ENCODE measurements around the gene UCN3. TPM values are rescaled to one million over a fixed set of nuclear protein-coding genes. Genes with fewer than 3 reads are reported as not detected.

UCN3 gene
- total and polyA plus RNA-seq, 9 of the 15 experiments (the other 6 are each of a cell fraction or from before 2014, with no cell fraction given) = not detected

DNA sequence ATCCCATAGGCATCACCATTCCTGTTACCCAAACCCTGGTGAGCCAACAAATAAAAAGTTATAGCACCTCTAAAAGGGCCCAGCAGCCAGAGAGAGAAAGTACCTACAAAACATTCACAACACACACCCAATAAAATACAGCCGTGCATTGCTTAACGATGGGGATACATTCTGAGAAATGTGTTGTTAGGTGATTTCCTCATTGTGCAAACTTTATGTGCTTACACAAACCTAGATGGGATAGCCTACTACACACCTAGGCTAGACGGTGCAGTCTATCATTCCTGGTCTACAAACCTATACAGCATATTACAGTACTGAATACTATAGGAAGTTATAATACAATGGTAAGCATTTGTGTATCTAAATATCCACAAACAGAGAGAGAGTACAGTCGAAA lies 44.9 kb upstream of the UCN3 start:
- ATAC-seq (no peak), DNase-seq (ENCODE audit: extremely low read depth in 1 of 4, low spot score in 3 of 4) (no peak), FAIRE-seq (no peak)
- H3K79me2 ChIP-seq (ENCODE audit: control insufficient read depth, insufficient read depth, low read length) = no peaks in the 10 kb centered on the region
- H3K27me3 ChIP-seq (ENCODE audit: control insufficient read depth in 2 of 2, insufficient read depth in 2 of 2, low read length in 2 of 2) = 0 out of 5 replicates have a peak, but pooled peaks cover 0 to 4% of the 10 kb centered on the region in 2 experiments
- BruUV-seq (replicated peaks) = no TSS peak
- CTCF ChIA-PET (ENCODE audit: low intra/inter-chr PET ratio) = no interaction called here
- POLR2A ChIA-PET = no interaction called here
- TF ChIP-seq MEIS2 (IDR thresholded peaks at IDR 0.05; ENCODE audit: partially characterized antibody) = no peak
- no peak for TF ChIP-seq ESRRA (IDR thresholded peaks at IDR 0.05; ENCODE audit: borderline replicate concordance, low read depth)
- TF ChIP-seq ZNF717 (CRISPR knock-in tag; IDR thresholded peaks at IDR 0.05) = no peak
- TF ChIP-seq RBM15 (IDR thresholded peaks at IDR 0.05; ENCODE audit: insufficient read depth, low read length) = no peak
- TF ChIP-seq NRF1 (conservative IDR thresholded peaks at IDR 0.05 in 1 of 2, IDR thresholded peaks at IDR 0.05 in 1 of 2) = no peak
- TF ChIP-seq TAF15 (IDR thresholded peaks at IDR 0.05; ENCODE audit: low read depth, low read length) = no peak
- TF ChIP-seq ZNF79 (CRISPR knock-in tag; IDR thresholded peaks at IDR 0.05; ENCODE audit: low read depth) = no peak
- TF ChIP-seq ILF3 (IDR thresholded peaks at IDR 0.05; ENCODE audit: borderline replicate concordance) = no peak
- no peak for TF ChIP-seq KDM4B (IDR thresholded peaks at IDR 0.05; ENCODE audit: borderline replicate concordance in 2 of 2, low read depth in 1 of 2)
- H2AFZ ChIP-seq (ENCODE audit: low read depth, low read length) = no peak overlapping the region
- intact Hi-C loops (cut with micrococcal nuclease) (no loop called here), in situ Hi-C loops (cut with MboI) (no loop called here)
- H3K36me3 ChIP-seq (ENCODE audit: control insufficient read depth, insufficient read depth, low read length) = no peaks in the 10 kb centered on the region
- H3K4me3 ChIP-seq = no peak overlapping the region
- no peaks in the 10 kb centered on the region for H3K9me1 ChIP-seq (ENCODE audit: control insufficient read depth, insufficient read depth, low read length)
- WGBS (ENCODE audit: insufficient coverage, low coverage, missing lambda C conversion rate) = 53% methylated on average over 4 of the region's 4 CpGs
- H3K9ac ChIP-seq (ENCODE audit: insufficient read depth in 1 of 2, low read depth in 2 of 2, low read length in 2 of 2) = no peak overlapping the region
- H3K4me1 ChIP-seq (replicated peaks in 1 of 2; ENCODE audit: control insufficient read depth in 2 of 2, insufficient read depth in 2 of 2, low read length in 2 of 2) = peaks cover 6 to 15% of the 10 kb centered on the region in 2 experiments; a peak in 4 of 5 replicates
- H3K27ac ChIP-seq (ENCODE audit: extremely low read depth, low read depth, low read length) = no peak overlapping the region
- no peaks in the 10 kb centered on the region for H4K20me1 ChIP-seq (replicated peaks; ENCODE audit: control insufficient read depth, insufficient read depth, low read length)
- no peak overlapping the region for H3K4me2 ChIP-seq (ENCODE audit: insufficient read depth, low read length)
- no peaks in the 10 kb centered on the region; the same call in 1 of the 2 replicates for H3K9me3 ChIP-seq (replicated peaks; ENCODE audit: control insufficient read depth, insufficient read depth, low read depth, low read length)
